HG02571 (cell line): Measurements from ENCODE around the gene ELAVL1.

ENCODE experiments used
- ATAC-seq: cut with Tn5 transposase; IDR thresholded peaks from one replicate; pipeline ENCODE4 v1.9.1; 2021; ENCODE audit warnings: mild to moderate bottlenecking, moderate library complexity; ENCODE audit not compliant: unreplicated experiment

Gene ELAVL1

DNA sequence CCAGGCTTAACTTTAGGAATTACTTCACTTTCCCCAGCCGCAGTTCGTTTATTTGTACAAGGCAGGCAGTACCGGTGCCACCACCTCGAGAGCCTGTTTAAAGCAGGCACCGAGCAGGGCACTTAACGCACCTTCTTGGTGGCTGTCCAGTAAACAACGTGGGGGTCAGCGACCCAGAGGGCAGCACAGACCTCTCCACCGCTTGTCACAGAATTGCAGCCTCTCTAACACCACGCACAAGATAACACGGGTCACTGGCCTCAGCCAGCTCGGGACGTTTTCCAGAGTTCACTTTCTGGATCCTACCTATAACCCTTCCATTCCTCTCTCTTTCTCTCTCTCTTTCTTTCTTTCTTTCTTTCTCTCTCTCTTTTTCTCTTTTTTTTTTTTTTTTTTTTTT lies 16.8 kb upstream of the ELAVL1 start:
- ATAC-seq: no peak

- no peak for ATAC-seq
Observed at GRCh38 chr19:8021374-8021773, 15.9 kb upstream of the ELAVL1 start.

GRCh38 chr19:8020681-8021080 lies 15.2 kb upstream of the ELAVL1 start:
- ATAC-seq: no peak

DNA sequence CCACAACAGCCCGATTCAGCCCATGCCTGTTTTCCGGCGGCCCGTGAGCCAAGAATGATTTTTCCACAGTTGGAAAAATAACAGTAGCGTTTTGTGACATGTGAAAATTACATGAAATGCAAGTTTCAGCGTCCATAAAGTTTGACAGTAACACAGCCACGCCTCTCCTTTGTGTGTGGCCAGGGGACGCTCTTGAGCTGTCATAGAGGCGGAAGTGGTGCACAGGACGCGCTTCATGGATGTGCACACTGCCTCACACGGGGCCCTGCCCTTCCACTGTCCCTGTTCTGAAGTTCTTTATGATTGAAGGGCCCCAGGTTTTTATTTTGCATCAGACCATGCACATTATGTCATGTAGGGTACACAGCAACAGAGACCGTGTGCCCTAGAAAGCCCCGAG lies 12.4 kb upstream of the ELAVL1 start:
- ATAC-seq: no peak

DNA sequence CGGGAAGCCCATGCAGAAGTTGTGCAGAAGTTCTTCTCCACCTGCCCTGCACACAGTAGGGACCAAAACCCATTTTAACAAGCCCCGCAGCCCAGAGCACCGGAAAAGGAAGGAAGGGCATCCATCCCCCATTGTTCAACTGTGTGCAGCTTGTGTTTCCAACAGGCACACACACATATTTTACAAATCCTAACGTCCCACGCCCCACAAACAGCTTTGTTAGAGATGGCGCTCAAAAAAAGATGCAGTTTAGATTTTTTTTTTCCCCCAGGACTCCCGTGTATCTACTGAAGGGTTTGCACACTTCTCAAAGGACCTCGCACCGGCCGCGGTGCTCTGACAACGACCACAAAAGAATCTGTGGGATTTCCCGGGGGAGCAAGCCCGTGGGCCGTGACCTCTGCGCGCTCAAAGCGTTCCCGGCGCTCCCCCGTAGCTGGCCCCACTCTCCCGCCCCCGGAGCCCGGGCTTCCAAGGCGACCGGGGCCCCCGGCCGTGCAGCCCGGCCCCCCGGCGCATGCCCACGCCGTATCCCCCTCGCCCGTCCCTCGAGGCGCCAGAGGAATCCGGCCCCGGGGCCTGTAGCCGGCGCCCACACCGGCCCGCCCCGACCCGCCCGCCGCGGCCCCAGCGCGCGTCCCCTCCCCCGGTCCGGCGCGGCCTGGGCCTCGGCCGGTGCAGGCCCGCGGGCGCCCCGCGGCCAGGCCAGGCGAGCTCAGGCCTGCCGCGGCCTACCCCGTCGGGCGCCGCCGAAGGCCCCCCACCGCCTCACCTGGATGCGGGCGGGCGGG lies 523 bp downstream of the ELAVL1 start:
- ATAC-seq: peak; percentile 27

GRCh38 chr19:8004001-8004400 lies 1.4 kb downstream of the ELAVL1 start:
- no peak for ATAC-seq

- no peak for ATAC-seq
Observed at GRCh38 chr19:8001995-8002849, 3.2 kb downstream of the ELAVL1 start.

GRCh38 chr19:8001651-8001994 lies 3.8 kb downstream of the ELAVL1 start:
- ATAC-seq: no peak

DNA sequence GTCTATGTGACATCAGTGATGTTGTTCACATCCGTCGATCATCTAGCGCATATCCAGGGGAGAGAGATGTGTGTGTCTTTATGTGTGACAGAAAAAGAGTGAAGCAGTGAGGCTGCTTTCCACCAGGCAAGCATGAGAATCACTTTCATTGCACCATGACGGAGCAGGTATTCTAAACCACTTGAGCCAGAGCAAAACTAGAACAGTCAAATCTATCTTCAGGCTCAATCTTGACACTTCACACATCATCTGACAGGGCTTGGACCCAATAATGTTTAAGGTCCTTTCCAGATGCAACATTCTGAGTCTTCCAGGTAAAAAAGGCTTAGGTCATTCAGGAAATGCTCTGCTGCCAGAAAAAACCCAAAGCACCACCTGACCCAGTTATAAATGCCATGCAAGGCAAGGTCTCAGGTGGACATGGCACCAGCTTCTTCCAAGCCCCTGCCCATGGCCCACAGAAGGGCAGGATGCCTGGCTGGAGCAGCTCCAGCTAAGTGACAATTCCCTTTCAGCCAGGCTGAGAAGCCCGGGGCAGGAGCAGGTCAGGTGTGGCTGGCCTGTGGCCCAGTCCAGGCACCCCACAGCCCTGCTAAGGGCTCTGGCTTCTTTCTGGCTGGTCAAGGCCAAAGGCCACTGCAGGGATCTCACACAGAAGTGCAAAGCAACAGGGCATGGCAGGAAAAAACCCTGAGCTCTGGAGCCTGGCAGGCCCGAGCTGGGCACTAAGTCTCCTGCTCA lies 5.0 kb downstream of the ELAVL1 start:
- no peak for ATAC-seq

GRCh38 chr19:7999376-7999775 lies 6.1 kb downstream of the ELAVL1 start:
- no peak for ATAC-seq

DNA sequence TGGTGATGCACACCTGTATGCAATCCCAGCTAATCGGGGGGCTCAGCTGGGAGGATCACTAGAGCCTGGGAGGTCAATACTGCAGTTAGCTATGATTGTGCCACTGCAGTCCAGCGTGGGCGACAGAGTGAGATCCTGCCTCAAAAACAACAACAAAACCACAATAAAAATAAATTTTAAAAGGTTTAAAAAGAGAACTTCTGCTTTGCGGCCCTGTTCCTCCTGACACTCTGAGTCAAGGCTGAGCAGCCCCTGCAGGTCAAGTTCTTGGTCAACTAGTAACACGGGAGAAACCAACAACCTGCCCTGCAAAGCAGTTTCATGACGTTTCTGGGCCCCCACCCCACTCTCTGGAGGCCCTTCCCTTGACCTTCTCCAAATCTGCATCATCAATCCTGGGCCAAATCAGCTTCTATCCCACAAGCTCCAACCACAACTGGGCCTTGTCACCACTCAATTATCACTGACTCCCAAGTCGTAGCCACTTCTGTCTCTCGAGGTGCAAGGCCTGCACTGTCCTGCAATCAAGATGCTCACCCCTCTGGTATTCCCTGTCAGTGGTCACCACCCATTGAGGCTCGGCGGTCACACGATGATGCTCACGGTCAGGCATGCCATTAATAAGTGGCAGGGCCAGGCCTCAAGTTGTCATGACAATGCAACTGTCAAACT lies 7.5 kb downstream of the ELAVL1 start:
- no peak for ATAC-seq

DNA sequence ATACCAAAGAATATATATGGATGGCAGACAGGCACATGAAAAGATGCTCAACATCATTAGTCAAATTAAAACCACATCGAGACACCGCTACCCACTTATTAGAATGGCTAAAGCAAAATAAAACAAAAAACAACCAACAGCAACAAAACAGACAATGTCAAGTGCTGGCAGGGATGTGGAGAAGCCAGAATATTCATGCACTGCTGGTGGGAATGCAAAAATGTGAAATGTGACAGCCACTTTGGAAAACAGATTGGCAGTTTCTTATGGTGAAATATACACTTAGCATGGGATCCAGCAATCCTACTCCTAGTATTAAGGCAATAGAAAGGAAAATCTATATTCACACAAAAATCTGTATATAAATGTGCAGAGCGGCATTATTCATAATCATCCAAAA lies 8.6 kb downstream of the ELAVL1 start:
- ATAC-seq: no peak

- ATAC-seq: no peak
Observed at GRCh38 chr19:7995810-7996158, 9.7 kb downstream of the ELAVL1 start.

GRCh38 chr19:7994928-7995809 lies 10.3 kb downstream of the ELAVL1 start:
- ATAC-seq: no peak

DNA sequence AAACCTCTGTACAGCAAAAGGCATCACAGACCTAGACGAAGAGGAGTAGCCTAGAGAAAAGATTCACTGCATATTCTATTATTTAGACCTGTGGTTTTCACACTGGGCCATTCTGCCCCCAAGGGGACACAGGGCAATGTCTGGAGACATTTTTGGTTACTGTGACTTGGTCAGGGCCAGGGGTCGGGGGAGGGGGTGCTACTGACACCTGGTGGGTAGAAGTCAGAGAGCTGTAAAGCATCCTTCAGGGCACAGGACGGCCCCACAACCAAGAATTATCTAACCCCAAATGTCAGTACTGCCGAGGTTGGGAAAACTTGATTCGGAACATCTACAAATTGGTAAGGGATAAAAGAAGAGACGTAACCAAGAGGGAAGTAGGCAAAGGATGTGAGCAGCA lies 11.3 kb downstream of the ELAVL1 start:
- no peak for ATAC-seq

DNA sequence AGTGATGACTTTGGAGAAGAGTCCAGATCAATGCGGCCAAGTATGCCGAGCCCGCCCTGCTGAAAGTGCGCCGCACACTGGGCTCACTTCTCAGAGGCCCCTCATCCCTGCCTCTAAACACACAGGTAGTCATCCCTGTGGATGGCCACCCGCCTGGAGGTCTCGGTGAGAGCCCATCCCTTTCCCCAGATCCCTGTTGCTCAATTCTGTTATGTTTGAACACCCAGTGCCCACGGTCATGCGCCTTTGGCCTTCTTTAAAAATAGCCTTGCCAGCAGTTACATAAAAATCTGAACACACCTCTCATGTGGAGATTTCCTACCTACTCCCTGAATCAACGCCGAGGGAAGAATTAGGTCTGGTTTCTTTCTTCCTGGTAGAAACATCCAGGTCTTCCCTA lies 11.9 kb downstream of the ELAVL1 start:
- no peak for ATAC-seq

- ATAC-seq: no peak
Observed at GRCh38 chr19:7992575-7992974, 12.9 kb downstream of the ELAVL1 start.

DNA sequence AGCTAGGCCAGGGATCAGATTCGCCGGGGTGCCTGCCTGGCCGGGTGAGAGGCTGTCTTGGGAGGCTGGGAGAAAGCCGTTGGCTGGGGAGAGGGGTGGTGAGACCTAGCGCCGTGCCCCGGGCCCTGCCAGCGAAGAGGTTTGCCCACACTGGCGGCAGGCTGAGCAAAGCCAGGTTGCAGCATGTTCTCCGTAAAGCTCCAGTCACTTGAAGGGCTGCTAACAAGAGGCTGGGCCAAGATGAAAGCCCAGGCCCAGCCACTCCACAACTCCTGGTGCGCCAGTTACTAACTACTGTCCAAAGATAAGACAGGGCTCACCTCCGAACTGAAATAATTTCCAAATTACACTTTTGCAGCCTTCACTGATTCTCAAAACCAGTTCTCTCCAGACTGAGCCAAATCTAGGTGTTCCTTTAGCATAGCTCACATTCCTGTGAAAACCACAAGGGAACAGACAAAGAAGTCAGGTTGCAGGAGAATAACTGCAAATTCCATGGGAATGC lies 16.3 kb downstream of the ELAVL1 start:
- ATAC-seq: no peak

- no peak for ATAC-seq
Observed at GRCh38 chr19:7988307-7988706, 17.1 kb downstream of the ELAVL1 start.
